ENCODE measurements around the gene RPS27.

Gene RPS27

GRCh38 chr1:153954826-153955225, 35.7 kb upstream of the RPS27 start:
- Histone ChIP-seq H3K9ac (ENCODE audit: low read length) (no peak overlapping the region), H3K18ac (ENCODE audit: low read length) (no peak overlapping the region), H2BK5ac (ENCODE audit: low read depth, low read length, poor library complexity) (no peak overlapping the region), H3K79me1 (ENCODE audit: low read length) (peaks cover 7% of the 10 kb centered on the region), H3K23ac (ENCODE audit: low read length) (no peak overlapping the region), H2BK12ac (ENCODE audit: low read length) (no peak overlapping the region), H4K12ac (ENCODE audit: low read depth, low read length) (no peak overlapping the region), H3K4me1 (ENCODE audit: control insufficient read depth in 1 of 2, insufficient read depth in 2 of 2, low read length in 2 of 2) (peaks cover 6 to 9% of the 10 kb centered on the region in 2 experiments), H3K4me2 (ENCODE audit: low read length) (no peak overlapping the region), H3K9me3 (ENCODE audit: insufficient read depth, low read depth, low read length) (no peaks in the 10 kb centered on the region), H3K36me3 (ENCODE audit: control insufficient read depth in 1 of 2, insufficient read depth in 2 of 2, low read length in 2 of 2) (peaks cover 39 to 44% of the 10 kb centered on the region in 2 experiments), H3K27ac (ENCODE audit: low read depth, low read length) (no peak overlapping the region), H3K14ac (ENCODE audit: low read length) (no peak overlapping the region), H3K4ac (ENCODE audit: low read depth, low read length) (peak overlapping the region; percentile 4), H3K27me3 (ENCODE audit: insufficient read depth, low read length) (no peaks in the 10 kb centered on the region), H3K79me2 (ENCODE audit: control insufficient read depth, insufficient read depth, low read length, poor library complexity) (peaks cover 19% of the 10 kb centered on the region), H2BK120ac (ENCODE audit: insufficient read depth, low read length, poor library complexity) (no peak overlapping the region), H2AK5ac (ENCODE audit: low read length) (no peak overlapping the region), H4K91ac (ENCODE audit: low read depth, low read length) (no peak overlapping the region), H3K4me3 (ENCODE audit: low read depth, low read length) (no peak overlapping the region), H2AFZ (ENCODE audit: insufficient read depth, low read length, poor library complexity) (no peak overlapping the region), H4K8ac (ENCODE audit: low read depth, low read length) (no peak overlapping the region)
- no peak for DNase-seq
- no CpG with 5 or more reads among the region's 10 CpGs for WGBS (ENCODE audit: extremely low coverage, insufficient coverage, insufficient read length)

GRCh38 chr1:153956997-153957715, 33.4 kb upstream of the RPS27 start:
- Histone ChIP-seq H2BK5ac (ENCODE audit: low read depth, low read length, poor library complexity) (no peak overlapping the region), H2AFZ (ENCODE audit: insufficient read depth, low read length, poor library complexity) (peak overlapping the region; percentile 13), H3K23ac (ENCODE audit: low read length) (peak overlapping the region; percentile 23), H4K8ac (ENCODE audit: low read depth, low read length) (peak overlapping the region; percentile 87), H4K12ac (ENCODE audit: low read depth, low read length) (no peak overlapping the region), H2AK5ac (ENCODE audit: low read length) (no peak overlapping the region), H3K79me1 (ENCODE audit: low read length) (peaks cover 9% of the 10 kb centered on the region), H4K91ac (ENCODE audit: low read depth, low read length) (no peak overlapping the region), H3K4me3 (ENCODE audit: low read depth, low read length) (peak overlapping the region; percentile 92), H3K27ac (ENCODE audit: low read depth, low read length) (peak overlapping the region; percentile 28), H3K27me3 (ENCODE audit: insufficient read depth, low read length) (no peaks in the 10 kb centered on the region), H3K36me3 (ENCODE audit: control insufficient read depth in 1 of 2, insufficient read depth in 2 of 2, low read length in 2 of 2) (peaks cover 34 to 44% of the 10 kb centered on the region in 2 experiments), H2BK120ac (ENCODE audit: insufficient read depth, low read length, poor library complexity) (no peak overlapping the region), H3K18ac (ENCODE audit: low read length) (no peak overlapping the region), H3K14ac (ENCODE audit: low read length) (peak overlapping the region; percentile 90), H2BK12ac (ENCODE audit: low read length) (no peak overlapping the region), H3K9ac (ENCODE audit: low read length) (peak overlapping the region; percentile 93), H3K79me2 (ENCODE audit: control insufficient read depth, insufficient read depth, low read length, poor library complexity) (peaks cover 21% of the 10 kb centered on the region), H3K4me2 (ENCODE audit: low read length) (peak overlapping the region; percentile 99), H3K4me1 (ENCODE audit: control insufficient read depth in 1 of 2, insufficient read depth in 2 of 2, low read length in 2 of 2) (peaks cover 13 to 14% of the 10 kb centered on the region in 2 experiments), H3K4ac (ENCODE audit: low read depth, low read length) (peak overlapping the region; percentile 92), H3K9me3 (ENCODE audit: insufficient read depth, low read depth, low read length) (no peaks in the 10 kb centered on the region)
- WGBS (ENCODE audit: extremely low coverage, insufficient coverage, insufficient read length) = no CpG with 5 or more reads among the region's 6 CpGs
- DNase-seq = peak in 1 of 2 donors; percentile 6

GRCh38 chr1:153957744-153958110, 32.8 kb upstream of the RPS27 start:
- Histone ChIP-seq H3K9me3 (ENCODE audit: insufficient read depth, low read depth, low read length) (no peaks in the 10 kb centered on the region), H3K79me2 (ENCODE audit: control insufficient read depth, insufficient read depth, low read length, poor library complexity) (peaks cover 27% of the 10 kb centered on the region), H3K27ac (ENCODE audit: low read depth, low read length) (peak overlapping the region; percentile 81), H3K4me2 (ENCODE audit: low read length) (peak overlapping the region; percentile 99), H2BK12ac (ENCODE audit: low read length) (no peak overlapping the region), H2BK5ac (ENCODE audit: low read depth, low read length, poor library complexity) (peak overlapping the region; percentile 51), H4K12ac (ENCODE audit: low read depth, low read length) (peak overlapping the region; percentile 82), H3K14ac (ENCODE audit: low read length) (peak overlapping the region; percentile 90), H2AFZ (ENCODE audit: insufficient read depth, low read length, poor library complexity) (peak overlapping the region; percentile 61), H3K23ac (ENCODE audit: low read length) (peak overlapping the region; percentile 0), H3K18ac (ENCODE audit: low read length) (peak overlapping the region; percentile 77), H3K27me3 (ENCODE audit: insufficient read depth, low read length) (no peaks in the 10 kb centered on the region), H2AK5ac (ENCODE audit: low read length) (peak overlapping the region; percentile 42), H2BK120ac (ENCODE audit: insufficient read depth, low read length, poor library complexity) (no peak overlapping the region), H3K4me3 (ENCODE audit: low read depth, low read length) (peak overlapping the region; percentile 92), H4K91ac (ENCODE audit: low read depth, low read length) (peak overlapping the region; percentile 94), H3K79me1 (ENCODE audit: low read length) (peaks cover 15% of the 10 kb centered on the region), H3K36me3 (ENCODE audit: control insufficient read depth in 1 of 2, insufficient read depth in 2 of 2, low read length in 2 of 2) (peaks cover 29 to 39% of the 10 kb centered on the region in 2 experiments), H3K9ac (ENCODE audit: low read length) (peak overlapping the region; percentile 93), H3K4me1 (ENCODE audit: control insufficient read depth in 1 of 2, insufficient read depth in 2 of 2, low read length in 2 of 2) (peaks cover 15 to 17% of the 10 kb centered on the region in 2 experiments), H3K4ac (ENCODE audit: low read depth, low read length) (peak overlapping the region; percentile 92), H4K8ac (ENCODE audit: low read depth, low read length) (peak overlapping the region; percentile 87)
- no CpG with 5 or more reads among the region's 13 CpGs for WGBS (ENCODE audit: extremely low coverage, insufficient coverage, insufficient read length)
- DNase-seq = peak in 1 of 2 donors; percentile 8

- Histone ChIP-seq H3K27ac (ENCODE audit: low read depth, low read length) (peak within 1 kb of the TSS; percentile 81), H2BK120ac (ENCODE audit: insufficient read depth, low read length, poor library complexity) (peak within 1 kb of the TSS; percentile 62), H2AFZ (ENCODE audit: insufficient read depth, low read length, poor library complexity) (peak within 1 kb of the TSS; percentile 61), H3K79me2 (ENCODE audit: control insufficient read depth, insufficient read depth, low read length, poor library complexity) (peaks cover 33% of the 10 kb centered on the region), H3K9me3 (ENCODE audit: insufficient read depth, low read depth, low read length) (no peaks in the 10 kb centered on the region), H3K27me3 (ENCODE audit: insufficient read depth, low read length) (no peaks in the 10 kb centered on the region), H3K9ac (ENCODE audit: low read length) (peak within 1 kb of the TSS; percentile 93), H3K14ac (ENCODE audit: low read length) (peak within 1 kb of the TSS; percentile 90), H3K18ac (ENCODE audit: low read length) (peak within 1 kb of the TSS; percentile 77), H4K91ac (ENCODE audit: low read depth, low read length) (peak within 1 kb of the TSS; percentile 94), H2AK5ac (ENCODE audit: low read length) (peak within 1 kb of the TSS; percentile 42), H4K12ac (ENCODE audit: low read depth, low read length) (peak within 1 kb of the TSS; percentile 82), H3K79me1 (ENCODE audit: low read length) (peaks cover 21% of the 10 kb centered on the region), H3K23ac (ENCODE audit: low read length) (peak within 1 kb of the TSS; percentile 0), H3K4me2 (ENCODE audit: low read length) (peak within 1 kb of the TSS; percentile 99), H3K4ac (ENCODE audit: low read depth, low read length) (peak within 1 kb of the TSS; percentile 92), H3K4me3 (ENCODE audit: low read depth, low read length) (peak within 1 kb of the TSS; percentile 92), H2BK12ac (ENCODE audit: low read length) (no peak within 1 kb of the TSS), H2BK5ac (ENCODE audit: low read depth, low read length, poor library complexity) (peak within 1 kb of the TSS; percentile 84), H3K4me1 (ENCODE audit: control insufficient read depth in 1 of 2, insufficient read depth in 2 of 2, low read length in 2 of 2) (peaks cover 15 to 17% of the 10 kb centered on the region in 2 experiments), H3K36me3 (ENCODE audit: control insufficient read depth in 1 of 2, insufficient read depth in 2 of 2, low read length in 2 of 2) (peaks cover 25 to 36% of the 10 kb centered on the region in 2 experiments), H4K8ac (ENCODE audit: low read depth, low read length) (peak within 1 kb of the TSS; percentile 87)
- no CpG with 5 or more reads among the region's 75 CpGs for WGBS (ENCODE audit: extremely low coverage, insufficient coverage, insufficient read length)
- peak; percentile 98 to 99 for DNase-seq
Observed at GRCh38 chr1:153958111-153958960, 32.2 kb upstream of the RPS27 start, which contains the start of gene CRTC2. TSS of gene CRTC2 (minus strand) at chr1:153958612. CDS start at chr1:153958497, 115 bp downstream.
